ENCODE measurements around the gene PARP12.

Gene PARP12

GRCh38 chr7:140016540-140016939 lies 46.2 kb downstream of the PARP12 start:
- Mint-ChIP-seq H3K4me1 (no peaks in the 10 kb centered on the region), H3K9me3 (no peaks in the 10 kb centered on the region), H3K27ac (no peak overlapping the region), H3K4me3 (no peak overlapping the region), H3K36me3 (no peaks in the 10 kb centered on the region), H3K27me3 (no peaks in the 10 kb centered on the region)

- Mint-ChIP-seq H3K27ac (no peak overlapping the region), H3K4me1 (no peaks in the 10 kb centered on the region), H3K36me3 (no peaks in the 10 kb centered on the region), H3K27me3 (no peaks in the 10 kb centered on the region), H3K4me3 (no peak overlapping the region), H3K9me3 (no peaks in the 10 kb centered on the region)
Observed at GRCh38 chr7:140015471-140015970, 47.2 kb downstream of the PARP12 start.

GRCh38 chr7:140014123-140014522 lies 48.6 kb downstream of the PARP12 start:
- H3K27ac Mint-ChIP-seq = no peak overlapping the region
- H3K36me3 Mint-ChIP-seq = no peaks in the 10 kb centered on the region
- H3K9me3 Mint-ChIP-seq = no peaks in the 10 kb centered on the region
- no peak overlapping the region for H3K4me3 Mint-ChIP-seq
- H3K27me3 Mint-ChIP-seq = no peaks in the 10 kb centered on the region
- no peaks in the 10 kb centered on the region for H3K4me1 Mint-ChIP-seq

GRCh38 chr7:140013676-140014075 lies 49.1 kb downstream of the PARP12 start:
- Mint-ChIP-seq H3K4me1 (no peaks in the 10 kb centered on the region), H3K9me3 (no peaks in the 10 kb centered on the region), H3K27me3 (no peaks in the 10 kb centered on the region), H3K4me3 (no peak overlapping the region), H3K27ac (no peak overlapping the region), H3K36me3 (no peaks in the 10 kb centered on the region)

GRCh38 chr7:140010194-140010895 lies 52.4 kb downstream of the PARP12 start:
- H3K4me3 Mint-ChIP-seq = no peak overlapping the region
- H3K36me3 Mint-ChIP-seq = no peaks in the 10 kb centered on the region
- H3K9me3 Mint-ChIP-seq = no peaks in the 10 kb centered on the region
- no peaks in the 10 kb centered on the region for H3K4me1 Mint-ChIP-seq
- no peaks in the 10 kb centered on the region for H3K27me3 Mint-ChIP-seq
- no peak overlapping the region for H3K27ac Mint-ChIP-seq

GRCh38 chr7:140009735-140010134 lies 53.0 kb downstream of the PARP12 start:
- no peaks in the 10 kb centered on the region for H3K9me3 Mint-ChIP-seq
- no peaks in the 10 kb centered on the region for H3K4me1 Mint-ChIP-seq
- H3K4me3 Mint-ChIP-seq = no peak overlapping the region
- no peak overlapping the region for H3K27ac Mint-ChIP-seq
- no peaks in the 10 kb centered on the region for H3K27me3 Mint-ChIP-seq
- H3K36me3 Mint-ChIP-seq = no peaks in the 10 kb centered on the region

GRCh38 chr7:140008755-140009610 lies 53.8 kb downstream of the PARP12 start:
- no peak overlapping the region for H3K27ac Mint-ChIP-seq
- no peaks in the 10 kb centered on the region for H3K27me3 Mint-ChIP-seq
- no peaks in the 10 kb centered on the region for H3K9me3 Mint-ChIP-seq
- no peak overlapping the region for H3K4me3 Mint-ChIP-seq
- H3K36me3 Mint-ChIP-seq = no peaks in the 10 kb centered on the region
- no peaks in the 10 kb centered on the region for H3K4me1 Mint-ChIP-seq

- H3K36me3 Mint-ChIP-seq = no peaks in the 10 kb centered on the region
- H3K9me3 Mint-ChIP-seq = no peaks in the 10 kb centered on the region
- H3K4me3 Mint-ChIP-seq = no peak overlapping the region
- H3K27ac Mint-ChIP-seq = no peak overlapping the region
- H3K4me1 Mint-ChIP-seq = no peaks in the 10 kb centered on the region
- no peaks in the 10 kb centered on the region for H3K27me3 Mint-ChIP-seq
Observed at GRCh38 chr7:140007051-140007690, 55.6 kb downstream of the PARP12 start.

GRCh38 chr7:140006600-140006999 lies 56.2 kb downstream of the PARP12 start:
- no peaks in the 10 kb centered on the region for H3K9me3 Mint-ChIP-seq
- H3K4me3 Mint-ChIP-seq = no peak overlapping the region
- no peaks in the 10 kb centered on the region for H3K4me1 Mint-ChIP-seq
- H3K36me3 Mint-ChIP-seq = no peaks in the 10 kb centered on the region
- no peaks in the 10 kb centered on the region for H3K27me3 Mint-ChIP-seq
- H3K27ac Mint-ChIP-seq = no peak overlapping the region

GRCh38 chr7:140005754-140006503 lies 56.8 kb downstream of the PARP12 start:
- Mint-ChIP-seq H3K9me3 (no peaks in the 10 kb centered on the region), H3K4me1 (no peaks in the 10 kb centered on the region), H3K36me3 (no peaks in the 10 kb centered on the region), H3K27me3 (no peaks in the 10 kb centered on the region), H3K4me3 (no peak overlapping the region), H3K27ac (no peak overlapping the region)

GRCh38 chr7:140005341-140005740 lies 57.4 kb downstream of the PARP12 start:
- no peak overlapping the region for H3K4me3 Mint-ChIP-seq
- H3K27ac Mint-ChIP-seq = no peak overlapping the region
- no peaks in the 10 kb centered on the region for H3K27me3 Mint-ChIP-seq
- H3K9me3 Mint-ChIP-seq = no peaks in the 10 kb centered on the region
- H3K36me3 Mint-ChIP-seq = no peaks in the 10 kb centered on the region
- H3K4me1 Mint-ChIP-seq = no peaks in the 10 kb centered on the region

GRCh38 chr7:140004672-140005071 lies 58.1 kb downstream of the PARP12 start:
- no peak overlapping the region for H3K27ac Mint-ChIP-seq
- no peaks in the 10 kb centered on the region for H3K27me3 Mint-ChIP-seq
- H3K9me3 Mint-ChIP-seq = no peaks in the 10 kb centered on the region

GRCh38 chr7:140003913-140004382 lies 58.8 kb downstream of the PARP12 start:
- Mint-ChIP-seq H3K4me3 (no peak overlapping the region), H3K9me3 (no peaks in the 10 kb centered on the region), H3K27me3 (no peaks in the 10 kb centered on the region), H3K27ac (no peak overlapping the region), H3K36me3 (no peaks in the 10 kb centered on the region), H3K4me1 (no peaks in the 10 kb centered on the region)

More at GRCh38 chr7:140004672-140005071, 58.1 kb downstream of the PARP12 start:
- Mint-ChIP-seq H3K36me3 (no peaks in the 10 kb centered on the region), H3K4me1 (no peaks in the 10 kb centered on the region), H3K4me3 (no peak overlapping the region)

GRCh38 chr7:140000666-140001268 lies 62.0 kb downstream of the PARP12 start:
- Mint-ChIP-seq H3K27me3 (no peaks in the 10 kb centered on the region), H3K36me3 (no peaks in the 10 kb centered on the region), H3K27ac (no peak overlapping the region), H3K4me1 (no peaks in the 10 kb centered on the region), H3K9me3 (no peaks in the 10 kb centered on the region), H3K4me3 (no peak overlapping the region)

- no peaks in the 10 kb centered on the region for H3K4me1 Mint-ChIP-seq
- no peaks in the 10 kb centered on the region for H3K27me3 Mint-ChIP-seq
- H3K4me3 Mint-ChIP-seq = no peak overlapping the region
- H3K27ac Mint-ChIP-seq = no peak overlapping the region
- no peaks in the 10 kb centered on the region for H3K9me3 Mint-ChIP-seq
- no peaks in the 10 kb centered on the region for H3K36me3 Mint-ChIP-seq
Observed at GRCh38 chr7:139999516-139999915, 63.2 kb downstream of the PARP12 start.

Measured in activated naive CD4-positive, alpha-beta T cell treated with anti-CD3 and anti-CD28 coated beads, Interleukin-2, amount 50 U/mL, for 24 hours (primary cell).